GM12878 (cell line): ENCODE results near the gene HS3ST5.

Experiments used
- POLR2A ChIP-seq: IDR thresholded peaks from 2 replicates; pipeline ENCODE4 v1.6.1; 2011; ENCODE audit warnings: low read depth, mild to moderate bottlenecking, low read length
- POLR2AphosphoS5 ChIP-seq: IDR thresholded peaks from 2 replicates; pipeline ENCODE4 v1.6.1; 2011; ENCODE audit warnings: mild to moderate bottlenecking, low read length, inconsistent platforms
- TARDBP ChIP-seq: IDR thresholded peaks from 2 replicates; pipeline ENCODE4 v1.6.1; 2016; ENCODE audit warnings: borderline replicate concordance
- TF ChIP-seq, protein P1 (sequence below), 3 experiments: IDR thresholded peaks in 2 of 3; conservative IDR thresholded peaks in 1 of 3; 2 replicates each; pipeline ENCODE4 v1.5.1; 2011; ENCODE audit warnings: low read depth in 3 of 3, low read length in 3 of 3, mild to moderate bottlenecking in 3 of 3, control low read depth in 2 of 3, moderate library complexity in 2 of 3, inconsistent platforms in 1 of 3, mixed read lengths in 1 of 3; ENCODE audit not compliant: control insufficient read depth in 2 of 3, insufficient read depth in 1 of 3; ENCODE audit errors: extremely low read depth in 1 of 3

DNA sequence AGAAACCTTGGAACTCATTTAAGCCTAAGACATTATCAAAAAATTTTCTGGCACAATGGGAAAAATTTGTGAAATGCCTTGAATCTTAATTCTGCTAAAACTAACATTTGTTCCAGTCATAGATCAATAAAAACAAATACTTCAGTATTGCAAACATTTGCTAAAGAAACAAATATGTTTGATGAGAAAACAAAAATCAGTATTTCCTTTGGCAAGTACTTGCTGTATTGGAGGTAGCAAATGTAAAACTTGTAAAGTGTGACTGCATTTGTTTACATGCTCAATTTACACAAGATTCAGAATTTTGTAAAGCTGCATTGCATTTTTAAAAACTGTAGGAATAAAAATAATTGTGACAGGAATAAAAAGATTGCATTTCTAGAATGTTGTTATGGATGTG is 183.1 kb downstream of the HS3ST5 start:
- TF ChIP-seq, protein P1, sequence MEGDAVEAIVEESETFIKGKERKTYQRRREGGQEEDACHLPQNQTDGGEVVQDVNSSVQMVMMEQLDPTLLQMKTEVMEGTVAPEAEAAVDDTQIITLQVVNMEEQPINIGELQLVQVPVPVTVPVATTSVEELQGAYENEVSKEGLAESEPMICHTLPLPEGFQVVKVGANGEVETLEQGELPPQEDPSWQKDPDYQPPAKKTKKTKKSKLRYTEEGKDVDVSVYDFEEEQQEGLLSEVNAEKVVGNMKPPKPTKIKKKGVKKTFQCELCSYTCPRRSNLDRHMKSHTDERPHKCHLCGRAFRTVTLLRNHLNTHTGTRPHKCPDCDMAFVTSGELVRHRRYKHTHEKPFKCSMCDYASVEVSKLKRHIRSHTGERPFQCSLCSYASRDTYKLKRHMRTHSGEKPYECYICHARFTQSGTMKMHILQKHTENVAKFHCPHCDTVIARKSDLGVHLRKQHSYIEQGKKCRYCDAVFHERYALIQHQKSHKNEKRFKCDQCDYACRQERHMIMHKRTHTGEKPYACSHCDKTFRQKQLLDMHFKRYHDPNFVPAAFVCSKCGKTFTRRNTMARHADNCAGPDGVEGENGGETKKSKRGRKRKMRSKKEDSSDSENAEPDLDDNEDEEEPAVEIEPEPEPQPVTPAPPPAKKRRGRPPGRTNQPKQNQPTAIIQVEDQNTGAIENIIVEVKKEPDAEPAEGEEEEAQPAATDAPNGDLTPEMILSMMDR (IDR thresholded peaks at IDR 0.05 in 2 of 3, conservative IDR thresholded peaks at IDR 0.05 in 1 of 3; ENCODE audit: control insufficient read depth in 2 of 3, extremely low read depth in 1 of 3, insufficient read depth in 1 of 3, low read depth in 3 of 3, low read length in 3 of 3), result no peak
- TF ChIP-seq TARDBP (no peak), POLR2A (no peak), POLR2AphosphoS5 (no peak)
